Omental fat pad (tissue), 4 donors: Measurements from ENCODE around the gene CRIM1. TPM values are rescaled to one million over a fixed set of nuclear protein-coding genes. Genes with fewer than 3 reads are reported as not detected.

Experiments used
- ATAC-seq: fragments of 150-250 bp; one replicate; pipeline ENCODE4 v1.9.1; 2016; ENCODE audit warnings: mild to moderate bottlenecking, moderate library complexity; ENCODE audit not compliant: low FRiP score
- DNase-seq: peaks from one replicate; pipeline ENCODE4 v3.0.0-alpha.2; 2019; ENCODE audit warnings: low spot score
- total RNA-seq, 4 donors: library from RNA; depleted of rRNA; stranded (reverse); fragments of >200 nt; gene quantifications; one replicate each; pipeline ENCODE4 v1.1.0, GENCODE V29; 2016
- TF ChIP-seq, protein P1 (sequence below), 3 donors: fragments of 450-650 bp; IDR thresholded peaks; one replicate each; pipeline ENCODE4 v1.5.1; 2016 to 2017; ENCODE audit warnings: antibody characterized with exemption in 3 of 3, mild to moderate bottlenecking in 3 of 3, moderate library complexity in 2 of 3

The CRIM1 gene
- total RNA-seq, 4 donors from 2014 or later = 229 to 252 (median 233) TPM

DNA sequence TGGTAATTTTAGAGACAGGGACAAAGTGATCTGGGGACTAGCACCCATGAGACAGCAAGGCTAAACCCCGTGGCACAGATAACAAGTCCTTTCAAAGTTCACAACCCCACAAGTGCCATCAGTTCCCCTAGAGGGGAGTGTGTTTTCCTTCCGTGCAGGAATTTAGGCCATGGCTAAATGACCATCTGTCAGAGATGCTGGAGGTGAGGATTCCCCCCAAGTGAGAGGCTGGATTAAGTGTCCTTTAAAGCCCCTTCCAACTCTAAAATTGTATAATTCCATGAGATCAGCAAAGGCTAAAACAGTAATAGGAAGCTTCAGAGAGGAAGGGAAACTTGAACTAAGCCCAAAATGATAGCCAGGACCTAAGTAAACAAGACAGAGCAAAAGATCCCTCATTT is 233.7 kb downstream of the CRIM1 start:
- TF ChIP-seq, protein P1, sequence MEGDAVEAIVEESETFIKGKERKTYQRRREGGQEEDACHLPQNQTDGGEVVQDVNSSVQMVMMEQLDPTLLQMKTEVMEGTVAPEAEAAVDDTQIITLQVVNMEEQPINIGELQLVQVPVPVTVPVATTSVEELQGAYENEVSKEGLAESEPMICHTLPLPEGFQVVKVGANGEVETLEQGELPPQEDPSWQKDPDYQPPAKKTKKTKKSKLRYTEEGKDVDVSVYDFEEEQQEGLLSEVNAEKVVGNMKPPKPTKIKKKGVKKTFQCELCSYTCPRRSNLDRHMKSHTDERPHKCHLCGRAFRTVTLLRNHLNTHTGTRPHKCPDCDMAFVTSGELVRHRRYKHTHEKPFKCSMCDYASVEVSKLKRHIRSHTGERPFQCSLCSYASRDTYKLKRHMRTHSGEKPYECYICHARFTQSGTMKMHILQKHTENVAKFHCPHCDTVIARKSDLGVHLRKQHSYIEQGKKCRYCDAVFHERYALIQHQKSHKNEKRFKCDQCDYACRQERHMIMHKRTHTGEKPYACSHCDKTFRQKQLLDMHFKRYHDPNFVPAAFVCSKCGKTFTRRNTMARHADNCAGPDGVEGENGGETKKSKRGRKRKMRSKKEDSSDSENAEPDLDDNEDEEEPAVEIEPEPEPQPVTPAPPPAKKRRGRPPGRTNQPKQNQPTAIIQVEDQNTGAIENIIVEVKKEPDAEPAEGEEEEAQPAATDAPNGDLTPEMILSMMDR (IDR thresholded peaks at IDR 0.05) = no peak
- no peak for DNase-seq
- ATAC-seq = no peak

DNA sequence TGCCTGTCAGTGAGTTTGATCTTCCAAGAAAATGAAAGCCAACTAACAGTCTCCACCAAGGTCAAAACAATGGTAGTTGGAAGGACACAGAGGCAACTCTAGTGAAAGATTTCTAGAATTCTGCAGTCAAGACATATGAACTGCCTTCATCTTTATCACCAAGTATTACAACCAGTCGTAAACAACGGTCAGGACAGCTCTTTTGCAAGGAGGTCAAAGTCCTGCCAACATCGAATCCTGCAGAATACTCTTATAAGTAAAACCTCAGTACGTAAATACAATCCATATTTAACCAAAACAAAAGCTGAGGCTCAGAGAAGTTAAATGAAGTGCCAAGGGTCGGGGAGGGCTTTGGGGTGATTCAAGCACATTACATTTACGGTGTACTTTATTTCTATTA is 239.3 kb downstream of the CRIM1 start:
- DNase-seq (no peak), ATAC-seq (no peak)
- TF ChIP-seq, protein P1 (IDR thresholded peaks at IDR 0.05) = no peak

DNA sequence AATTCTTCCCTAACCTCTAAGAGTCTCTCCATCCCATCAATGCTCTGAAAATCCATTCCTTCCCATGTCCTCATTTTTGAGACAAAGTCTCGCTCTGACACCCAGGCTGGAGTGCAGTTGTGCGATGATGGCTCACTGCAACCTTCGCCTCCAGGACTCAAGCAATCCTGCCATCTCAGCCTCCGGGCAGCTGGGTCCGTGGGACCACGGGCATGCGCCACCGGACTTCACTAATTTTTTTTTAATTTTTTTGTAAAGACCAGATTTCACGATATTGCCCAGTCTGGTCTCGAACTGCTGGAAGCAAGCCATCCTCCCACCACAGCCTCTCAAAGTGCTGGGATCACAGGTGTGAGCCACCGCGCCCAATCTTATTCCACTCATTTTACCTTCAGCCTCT is 240.8 kb downstream of the CRIM1 start:
- ATAC-seq (no peak), DNase-seq (no peak)
- TF ChIP-seq, protein P1 (IDR thresholded peaks at IDR 0.05) = no peak

DNA sequence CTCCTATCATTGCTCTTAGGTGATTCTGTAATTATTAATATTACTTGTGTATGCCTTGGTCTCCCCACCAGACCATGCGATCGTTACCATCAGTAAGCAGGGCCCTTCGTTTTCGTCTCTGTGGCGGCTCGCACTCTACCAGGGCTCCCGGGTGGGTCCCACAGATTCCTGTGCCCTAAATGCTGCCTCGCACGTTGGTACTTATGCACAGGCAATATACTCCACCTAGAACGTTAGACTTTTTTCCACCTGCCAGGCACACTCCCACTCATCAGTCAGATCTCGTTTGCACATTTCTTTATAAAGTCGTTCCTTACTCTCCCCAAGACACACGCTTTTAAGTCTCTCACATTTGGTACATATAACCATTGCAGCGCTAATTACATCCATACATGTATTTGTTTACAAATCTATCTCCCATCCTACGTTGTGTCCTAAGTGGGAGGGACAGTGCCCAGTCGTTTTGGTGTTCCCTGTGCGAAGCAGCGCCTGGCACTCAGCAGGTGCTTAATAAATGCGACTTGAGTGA is 241.5 kb downstream of the CRIM1 start:
- ATAC-seq = peak; percentile 12

DNA sequence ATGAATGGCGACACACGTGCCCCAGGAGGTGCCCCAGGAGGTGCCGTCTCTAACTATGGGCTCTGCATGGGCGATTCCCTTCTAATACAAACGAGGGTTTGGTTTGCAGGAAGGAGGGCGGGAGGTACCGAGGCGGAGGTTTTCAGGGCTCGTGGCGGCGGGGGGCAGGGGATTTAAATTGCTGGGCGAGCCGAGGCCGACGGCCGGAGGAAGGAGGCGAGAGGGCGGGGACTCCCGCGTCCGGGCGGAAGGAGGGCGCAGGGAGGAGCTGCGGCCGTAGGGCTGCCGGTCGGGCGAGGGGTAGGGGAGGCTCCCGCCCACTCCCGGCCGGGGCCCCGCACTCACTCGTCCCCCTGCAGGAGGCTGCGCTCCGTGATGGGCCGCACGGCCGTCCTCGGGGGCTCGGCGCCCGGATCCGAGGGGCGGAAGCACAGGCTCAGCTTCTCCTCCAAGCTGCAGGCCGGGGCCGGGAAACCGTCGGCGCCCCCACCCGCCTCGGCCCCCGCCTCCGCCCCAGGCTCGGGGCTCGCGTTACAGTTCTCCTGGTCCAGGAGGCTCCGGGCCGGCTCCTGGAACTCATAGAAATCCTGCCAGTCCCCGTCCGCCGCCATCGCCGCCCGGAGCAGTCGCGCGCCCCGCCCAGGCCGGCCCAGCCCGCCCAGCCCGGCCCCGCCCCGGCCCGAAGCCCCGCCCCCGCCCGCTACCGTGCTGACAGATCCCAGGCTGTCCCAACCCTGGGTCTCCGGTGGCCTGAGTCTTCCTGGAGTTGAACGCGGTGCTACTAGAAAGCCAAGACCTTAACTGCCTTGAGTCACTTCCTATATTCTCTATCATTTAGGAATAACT is 242.2 kb downstream of the CRIM1 start, which contains the start of gene FEZ2:
Gene FEZ2 (minus strand): TSS at position 637 of the 846 bp plus-strand sequence. CDS start 26 bp downstream, at position 611.
- ATAC-seq = peak; percentile 99
- TF ChIP-seq, protein P1 (IDR thresholded peaks at IDR 0.05) = no peak
- no peak for DNase-seq

More for the DNA sequence above, 241.5 kb downstream of the CRIM1 start:
- TF ChIP-seq, protein P1 (IDR thresholded peaks at IDR 0.05) = no peak
- DNase-seq = no peak

Other genes with a start within 250 kb of the CRIM1 start
- gene FEZ2, start 242.4 kb downstream of the CRIM1 start, total RNA-seq = 10 to 100 TPM; 41.9 to 64.0 (median 55.9) TPM